ENCODE data around the gene DDX4. TPM values are rescaled to one million over a fixed set of nuclear protein-coding genes. Genes with fewer than 3 reads are reported as not detected.

The DDX4 gene
- total RNA-seq (2011; cell fraction: chromatin; rRNA removed; ENCODE audit: low replicate concordance) = not detected in 2 replicates
- not detected in 2 replicates for total RNA-seq (2011; cell fraction: nucleolus; rRNA removed)
- not detected in 2 replicates for total RNA-seq (2011; cell fraction: nucleoplasm; rRNA removed)
- total RNA-seq (2014; rRNA removed) (not detected in 2 replicates), total RNA-seq (2014; rRNA removed; fragmentation: Illumina TruSeq; extraction: Trizol) (not detected in 2 replicates), total RNA-seq (2015; rRNA removed; fragmentation: Illumina TruSeq; extraction: Trizol) (not detected in 2 replicates), total RNA-seq (2021) (not detected in 2 replicates), polyA plus RNA-seq (2011; rRNA removed) (not detected in 2 replicates), polyA plus RNA-seq (2014; fragmentation: Illumina TruSeq; extraction: Trizol) (not detected in 2 replicates), polyA plus RNA-seq (2014; fragmentation: Nextera tagmentation; extraction: Ambion mirVana) (not detected), polyA plus RNA-seq (2014; rRNA removed) (not detected in 2 replicates), polyA minus RNA-seq (2011; rRNA and poly(A)+ RNA removed) (not detected in 2 replicates), Bru-seq, nascent RNA (percentile 3 among the genes with signal in this experiment), BruChase-seq, experiment 1, labeled RNA remaining after a 2-hour chase (percentile 5 among the genes with signal in this experiment), BruChase-seq, experiment 2, labeled RNA remaining after a 6-hour chase (percentile 4 among the genes with signal in this experiment)
- polyA plus RNA-seq (2011; cell fraction: cytosol; rRNA removed) = not detected in 2 replicates
- not detected in 2 replicates for polyA plus RNA-seq (2011; cell fraction: nucleus; rRNA removed)
- polyA plus RNA-seq (2012) = not detected in 2 replicates
- not detected in 2 replicates for polyA minus RNA-seq (2011; cell fraction: cytosol; rRNA and poly(A)+ RNA removed)
- not detected in 2 replicates for polyA minus RNA-seq (2011; cell fraction: nucleus; rRNA and poly(A)+ RNA removed)
- long read RNA-seq, experiment 1 = 0 reads
- long read RNA-seq, experiment 2 = 0 reads
- long read RNA-seq, experiment 3 = 0 reads

- BruUV-seq (replicated peaks) = no TSS peak
- Histone ChIP-seq H3K9me3 (replicated peaks; ENCODE audit: control insufficient read depth, insufficient read depth, low read depth, low read length) (no peaks in the 10 kb centered on the region), H3K36me3 (ENCODE audit: control insufficient read depth, insufficient read depth, low read length) (no peaks in the 10 kb centered on the region), H3K79me2 (ENCODE audit: control insufficient read depth, insufficient read depth, low read length) (no peaks in the 10 kb centered on the region), H3K4me3 (no peak within 1 kb of the TSS), H3K9ac (ENCODE audit: insufficient read depth in 1 of 2, low read depth in 2 of 2, low read length in 2 of 2) (no peak within 1 kb of the TSS), H3K27me3 (ENCODE audit: control insufficient read depth in 2 of 2, insufficient read depth in 2 of 2, low read length in 2 of 2) (peaks cover 0 to 4% of the 10 kb centered on the region in 2 experiments; a peak in 3 of 5 replicates), H4K20me1 (replicated peaks; ENCODE audit: control insufficient read depth, insufficient read depth, low read length) (no peaks in the 10 kb centered on the region), H3K9me1 (ENCODE audit: control insufficient read depth, insufficient read depth, low read length) (no peaks in the 10 kb centered on the region), H3K4me1 (replicated peaks in 1 of 2; ENCODE audit: control insufficient read depth in 2 of 2, insufficient read depth in 2 of 2, low read length in 2 of 2) (peaks cover 0 to 4% of the 10 kb centered on the region in 2 experiments; a peak in 1 of 5 replicates), H3K4me2 (ENCODE audit: insufficient read depth, low read length) (no peak within 1 kb of the TSS), H3K27ac (ENCODE audit: extremely low read depth, low read depth, low read length) (no peak within 1 kb of the TSS), H2AFZ (ENCODE audit: low read depth, low read length) (no peak within 1 kb of the TSS)
- ChIA-PET CTCF (ENCODE audit: low intra/inter-chr PET ratio) (no interaction called here), POLR2A (no interaction called here)
- intact Hi-C loops (cut with micrococcal nuclease) (no loop called here), in situ Hi-C loops (cut with MboI) (no loop called here)
- WGBS (ENCODE audit: insufficient coverage, low coverage, missing lambda C conversion rate) = 54% methylated on average over 19 of the region's 31 CpGs
- TF ChIP-seq EGR1 (conservative IDR thresholded peaks at IDR 0.05) (peak; percentile 26; the same call in 1 of the 2 replicates), ZNF445 (CRISPR knock-in tag; IDR thresholded peaks at IDR 0.05; ENCODE audit: low read depth) (no peak), ZBTB33 (CRISPR knock-in tag; IDR thresholded peaks at IDR 0.05) (0 out of 2 replicates have a peak, but pooled peaks have one; percentile 20), GMEB1 (CRISPR knock-in tag; IDR thresholded peaks at IDR 0.05) (no peak), PTTG1 (tag; IDR thresholded peaks at IDR 0.05; ENCODE audit: low read depth) (no peak), BHLHE40 (IDR thresholded peaks at IDR 0.05; ENCODE audit: low read length) (peak; percentile 20; the same call in 1 of the 2 replicates), ZBTB1 (CRISPR knock-in tag; IDR thresholded peaks at IDR 0.05; ENCODE audit: borderline replicate concordance, low read depth) (no peak)
- ATAC-seq (no peak), DNase-seq (ENCODE audit: extremely low read depth in 1 of 4, low spot score in 3 of 4) (no peak), FAIRE-seq (no peak)
Observed at GRCh38 chr5:55737793-55738192, at the start of gene DDX4. TSS of gene DDX4 (plus strand) at chr5:55738061. CDS start at chr5:55738964, 903 bp downstream.
